ENCODE results near the gene PSMB5.

The PSMB5 gene

GRCh38 chr14:23058654-23059504, 24.2 kb upstream of the PSMB5 start:
- DNase-seq: no peak

- no peak for DNase-seq
These were observed 23.3 kb upstream of the PSMB5 start for GRCh38 chr14:23057757-23058653.

- no peak for DNase-seq
These were observed 22.5 kb upstream of the PSMB5 start, which contains the start of gene CDH24 for GRCh38 chr14:23056956-23057756. CDH24 (minus strand) TSS chr14:23057520; CDS start chr14:23055733, 1,787 bp downstream.

- no peak for DNase-seq
These were observed 21.6 kb upstream of the PSMB5 start for GRCh38 chr14:23056145-23056955.

- DNase-seq: no peak
These were observed 21.0 kb upstream of the PSMB5 start for GRCh38 chr14:23055621-23056144.

GRCh38 chr14:23055147-23055550, 20.4 kb upstream of the PSMB5 start:
- no peak for DNase-seq

- no peak for DNase-seq
These were observed 19.5 kb upstream of the PSMB5 start for GRCh38 chr14:23054000-23054811.

- no peak for DNase-seq
These were observed 18.7 kb upstream of the PSMB5 start for GRCh38 chr14:23053426-23053825.

GRCh38 chr14:23052671-23053070, 18.0 kb upstream of the PSMB5 start:
- DNase-seq: no peak

GRCh38 chr14:23052182-23052623, 17.5 kb upstream of the PSMB5 start:
- no peak for DNase-seq

- DNase-seq: no peak
These were observed 16.7 kb upstream of the PSMB5 start for GRCh38 chr14:23051141-23052057.

GRCh38 chr14:23049011-23049410, 14.3 kb upstream of the PSMB5 start:
- DNase-seq: no peak

GRCh38 chr14:23047751-23048693, 13.3 kb upstream of the PSMB5 start:
- no peak for DNase-seq

GRCh38 chr14:23047034-23047634, 12.4 kb upstream of the PSMB5 start:
- no peak for DNase-seq

GRCh38 chr14:23045419-23046357, 11.0 kb upstream of the PSMB5 start:
- DNase-seq: no peak

GRCh38 chr14:23044840-23045239, 10.1 kb upstream of the PSMB5 start:
- no peak for DNase-seq

GRCh38 chr14:23043754-23044153, 9.1 kb upstream of the PSMB5 start:
- no peak for DNase-seq
